ENCODE measurements around the gene AFF3.

The AFF3 gene

GRCh38 chr2:99621774-99622173 lies 520.6 kb downstream of the AFF3 start:
- no peak for DNase-seq (ENCODE audit: extremely low spot score)
- POLR2A ChIA-PET = no interaction called here
- CTCF ChIA-PET = no interaction called here
- TF ChIP-seq FOXA1 (IDR thresholded peaks at IDR 0.05) = no peak

- ChIA-PET CTCF (no interaction called here), POLR2A (no interaction called here)
- TF ChIP-seq BHLHE40 (IDR thresholded peaks at IDR 0.05; ENCODE audit: borderline replicate concordance) = no peak
- TF ChIP-seq SP1 (IDR thresholded peaks at IDR 0.05) = no peak
- no peak for TF ChIP-seq CTBP1 (IDR thresholded peaks at IDR 0.05; ENCODE audit: borderline replicate concordance)
- no peak for TF ChIP-seq LEF1 (IDR thresholded peaks at IDR 0.05; ENCODE audit: borderline replicate concordance)
- TF ChIP-seq FOXM1 (IDR thresholded peaks at IDR 0.05; ENCODE audit: borderline replicate concordance) = no peak
- TF ChIP-seq NFRKB (IDR thresholded peaks at IDR 0.05) = no peak
- no peak for TF ChIP-seq ARNT (IDR thresholded peaks at IDR 0.05)
- no peak for TF ChIP-seq SUZ12 (IDR thresholded peaks at IDR 0.05)
- no peak for DNase-seq (ENCODE audit: extremely low spot score)
Observed at GRCh38 chr2:99621106-99621505, 521.3 kb downstream of the AFF3 start.

- ChIA-PET CTCF (interaction anchor here (1.5 kb wide), 1 partner anchor 60 kb away, joined by 4 read pairs; no protein-coding TSS in a partner anchor), POLR2A (no interaction called here)
- no peak for DNase-seq (ENCODE audit: extremely low spot score)
- TF ChIP-seq L3MBTL2 (conservative IDR thresholded peaks at IDR 0.05) (no peak), ZNF384 (IDR thresholded peaks at IDR 0.05) (no peak), HDGF (IDR thresholded peaks at IDR 0.05; ENCODE audit: borderline replicate concordance) (no peak), SP1 (IDR thresholded peaks at IDR 0.05) (no peak), PKNOX1 (IDR thresholded peaks at IDR 0.05) (no peak), TARDBP (IDR thresholded peaks at IDR 0.05) (no peak), ELF4 (IDR thresholded peaks at IDR 0.05) (no peak), FOXM1 (IDR thresholded peaks at IDR 0.05; ENCODE audit: borderline replicate concordance) (no peak), BHLHE40 (IDR thresholded peaks at IDR 0.05; ENCODE audit: borderline replicate concordance) (no peak), FOXA1 (IDR thresholded peaks at IDR 0.05) (no peak), ARNT (IDR thresholded peaks at IDR 0.05) (no peak), CTBP1 (IDR thresholded peaks at IDR 0.05; ENCODE audit: borderline replicate concordance) (no peak), SUZ12 (IDR thresholded peaks at IDR 0.05) (no peak), LEF1 (IDR thresholded peaks at IDR 0.05; ENCODE audit: borderline replicate concordance) (no peak), FOXK2 (IDR thresholded peaks at IDR 0.05) (no peak), NFRKB (IDR thresholded peaks at IDR 0.05) (no peak)
Observed at GRCh38 chr2:99619151-99619550, 523.2 kb downstream of the AFF3 start.

GRCh38 chr2:99618579-99619097 lies 523.8 kb downstream of the AFF3 start:
- TF ChIP-seq LEF1 (IDR thresholded peaks at IDR 0.05; ENCODE audit: borderline replicate concordance) (no peak), ELF4 (IDR thresholded peaks at IDR 0.05) (no peak), CTBP1 (IDR thresholded peaks at IDR 0.05; ENCODE audit: borderline replicate concordance) (no peak)
- no peak for DNase-seq (ENCODE audit: extremely low spot score)
- POLR2A ChIA-PET = no interaction called here
- CTCF ChIA-PET = interaction anchor here (1.5 kb wide), 1 partner anchor 59 kb away, joined by 4 read pairs; no protein-coding TSS in a partner anchor

- ChIA-PET CTCF (no interaction called here), POLR2A (no interaction called here)
- TF ChIP-seq HDGF (IDR thresholded peaks at IDR 0.05; ENCODE audit: borderline replicate concordance) = no peak
- 0 out of 2 replicates have a peak, but pooled peaks have one; percentile 65 for TF ChIP-seq ZNF384 (IDR thresholded peaks at IDR 0.05)
- no peak for DNase-seq (ENCODE audit: extremely low spot score)
Observed at GRCh38 chr2:99617811-99618210, 524.6 kb downstream of the AFF3 start.

GRCh38 chr2:99615247-99615771 lies 527.1 kb downstream of the AFF3 start:
- peak; percentile 93 for TF ChIP-seq L3MBTL2 (conservative IDR thresholded peaks at IDR 0.05)
- no peak for TF ChIP-seq FOXK2 (IDR thresholded peaks at IDR 0.05)
- peak; percentile 49 for DNase-seq (ENCODE audit: extremely low spot score)
- ChIA-PET CTCF (interaction anchor here (1.0 to 1.8 kb wide), 3 partner anchors 13 to 80 kb away, joined by 3 to 6 read pairs (median 4); no protein-coding TSS in a partner anchor), POLR2A (no interaction called here)

GRCh38 chr2:99613980-99614379 lies 528.4 kb downstream of the AFF3 start:
- ChIA-PET POLR2A (no interaction called here), CTCF (interaction anchor here (1.8 kb wide), 1 partner anchor 12 kb away, joined by 6 read pairs; no protein-coding TSS in a partner anchor)
- TF ChIP-seq TARDBP (IDR thresholded peaks at IDR 0.05) (no peak), ZNF384 (IDR thresholded peaks at IDR 0.05) (no peak), CTBP1 (IDR thresholded peaks at IDR 0.05; ENCODE audit: borderline replicate concordance) (peak; percentile 87), SP1 (IDR thresholded peaks at IDR 0.05) (no peak), PKNOX1 (IDR thresholded peaks at IDR 0.05) (peak; percentile 88), ARNT (IDR thresholded peaks at IDR 0.05) (no peak), L3MBTL2 (conservative IDR thresholded peaks at IDR 0.05) (no peak), FOXM1 (IDR thresholded peaks at IDR 0.05; ENCODE audit: borderline replicate concordance) (no peak), LEF1 (IDR thresholded peaks at IDR 0.05; ENCODE audit: borderline replicate concordance) (no peak), NFRKB (IDR thresholded peaks at IDR 0.05) (no peak), HDGF (IDR thresholded peaks at IDR 0.05; ENCODE audit: borderline replicate concordance) (no peak), FOXA1 (IDR thresholded peaks at IDR 0.05) (no peak)
- DNase-seq (ENCODE audit: extremely low spot score) = peak; percentile 31

- ChIA-PET POLR2A (no interaction called here), CTCF (interaction anchor here (0.6 kb wide), 1 partner anchor 14 kb away, joined by 5 read pairs; no protein-coding TSS in a partner anchor)
- no peak for TF ChIP-seq NFRKB (IDR thresholded peaks at IDR 0.05)
- no peak for TF ChIP-seq TARDBP (IDR thresholded peaks at IDR 0.05)
- no peak for TF ChIP-seq BHLHE40 (IDR thresholded peaks at IDR 0.05; ENCODE audit: borderline replicate concordance)
- no peak for TF ChIP-seq L3MBTL2 (conservative IDR thresholded peaks at IDR 0.05)
- no peak for DNase-seq (ENCODE audit: extremely low spot score)
Observed at GRCh38 chr2:99611786-99612185, 530.6 kb downstream of the AFF3 start.

All from HEK293T (cell line).